Left hindlimb (tissue), 1 donor: ENCODE measurements around the gene RCCD1.

Experiments used
- DNase-seq: peaks from one replicate; pipeline ENCODE4 v3.0.0-alpha.2; 2018

RCCD1 gene

GRCh38 chr15:90968434-90968833 lies 13.8 kb downstream of the RCCD1 start:
- no peak for DNase-seq

GRCh38 chr15:90970274-90970673 lies 15.6 kb downstream of the RCCD1 start:
- no peak for DNase-seq

- DNase-seq, result no peak
Measured at GRCh38 chr15:90972133-90972532, 17.4 kb downstream of the RCCD1 start.

GRCh38 chr15:90974216-90974615 lies 19.5 kb downstream of the RCCD1 start:
- no peak for DNase-seq

- DNase-seq, result no peak
Measured at GRCh38 chr15:90979582-90979981, 24.9 kb downstream of the RCCD1 start.

- no peak for DNase-seq
Measured at GRCh38 chr15:90981681-90982080, 27.0 kb downstream of the RCCD1 start.

- no peak for DNase-seq
Measured at GRCh38 chr15:90982135-90982534, 27.5 kb downstream of the RCCD1 start.

GRCh38 chr15:90986790-90987507 lies 32.3 kb downstream of the RCCD1 start:
- DNase-seq, result no peak

GRCh38 chr15:90987561-90988141 lies 33.0 kb downstream of the RCCD1 start:
- no peak for DNase-seq

- DNase-seq, result no peak
Measured at GRCh38 chr15:90988296-90988695, 33.6 kb downstream of the RCCD1 start.

GRCh38 chr15:90989040-90989768 lies 34.5 kb downstream of the RCCD1 start:
- no peak for DNase-seq

GRCh38 chr15:90990446-90990845 lies 35.8 kb downstream of the RCCD1 start:
- no peak for DNase-seq

- no peak for DNase-seq
Measured at GRCh38 chr15:90991587-90992285, 37.1 kb downstream of the RCCD1 start.

GRCh38 chr15:90994059-90994416 lies 39.4 kb downstream of the RCCD1 start:
- no peak for DNase-seq

GRCh38 chr15:90994417-90995311 lies 40.0 kb downstream of the RCCD1 start, which contains the start of gene PRC1:
PRC1 (minus strand) TSS chr15:90994535; CDS start chr15:90994417, 118 bp downstream.
- DNase-seq, result peak; percentile 99

GRCh38 chr15:90998737-90999136 lies 44.1 kb downstream of the RCCD1 start:
- DNase-seq, result no peak

- DNase-seq, result no peak
Measured at GRCh38 chr15:91001209-91001608, 46.5 kb downstream of the RCCD1 start.

GRCh38 chr15:91007266-91007665 lies 52.6 kb downstream of the RCCD1 start:
- DNase-seq, result no peak
